Measurements from ENCODE around the gene SNED1. TPM values are rescaled to one million over a fixed set of nuclear protein-coding genes. Genes with fewer than 3 reads are reported as not detected.
A peak's percentile ranks its signal among the peaks of the same experiment; 100 is the strongest.

Gene SNED1
- total and polyA plus RNA-seq, 9 donors, result 16.7 to 69.5 (median 38.9) TPM

- Histone ChIP-seq H3K27ac (no peak overlapping the region), H3K27me3 (no peaks in the 10 kb centered on the region), H3K4me1 (ENCODE audit: insufficient read depth) (peaks cover 22% of the 10 kb centered on the region), H3K4me3 (no peak overlapping the region), H3K36me3 (no peaks in the 10 kb centered on the region), H3K9me3 (peaks cover 0 to 4% of the 10 kb centered on the region in 2 donors)
- no peak for DNase-seq
- 90 to 94% (median 92%) methylated on average over 3 of the region's 3 CpGs for WGBS, 3 donors
- intact Hi-C loops (cut with DNase I), result no loop called here
- TF ChIP-seq POLR2A (IDR thresholded peaks at IDR 0.05), result no peak
- no peak for TF ChIP-seq CTCF (IDR thresholded peaks at IDR 0.05)
Measured at GRCh38 chr2:241006412-241006811, 8.0 kb downstream of the SNED1 start.

- no peak for DNase-seq
- no peaks in the 10 kb centered on the region for H3K27me3 ChIP-seq
- TF ChIP-seq EP300 (IDR thresholded peaks at IDR 0.05) (no peak), CTCF (IDR thresholded peaks at IDR 0.05) (no peak), POLR2A (IDR thresholded peaks at IDR 0.05) (no peak)
- H3K9me3 ChIP-seq, result peaks cover 0 to 4% of the 10 kb centered on the region in 2 donors
- no peak overlapping the region for H3K4me3 ChIP-seq
- peaks cover 22% of the 10 kb centered on the region for H3K4me1 ChIP-seq (ENCODE audit: insufficient read depth)
- WGBS, 3 donors, result 96 to 97% (median 96%) methylated on average over 7 of the region's 7 CpGs
- H3K36me3 ChIP-seq, result no peaks in the 10 kb centered on the region
- no peak overlapping the region for H3K27ac ChIP-seq
- intact Hi-C loops (cut with DNase I), result no loop called here
Measured at GRCh38 chr2:241007111-241007510, 8.7 kb downstream of the SNED1 start.

- 87 to 95% (median 89%) methylated on average over 20 of the region's 20 CpGs for WGBS, 3 donors
- no peaks in the 10 kb centered on the region for H3K27me3 ChIP-seq
- H3K4me1 ChIP-seq (ENCODE audit: insufficient read depth), result peaks cover 19% of the 10 kb centered on the region
- no peak for TF ChIP-seq EP300 (IDR thresholded peaks at IDR 0.05)
- no peak for TF ChIP-seq POLR2A (IDR thresholded peaks at IDR 0.05)
- no peak for TF ChIP-seq CTCF (IDR thresholded peaks at IDR 0.05)
- no peaks in the 10 kb centered on the region for H3K36me3 ChIP-seq
- H3K27ac ChIP-seq, result no peak overlapping the region
- intact Hi-C loops (cut with DNase I), result no loop called here
- peaks cover 0 to 4% of the 10 kb centered on the region in 2 donors for H3K9me3 ChIP-seq
- peak in 3 of 5 donors; percentile 15 to 44 (median 30) for DNase-seq
- no peak overlapping the region for H3K4me3 ChIP-seq
Measured at GRCh38 chr2:241007880-241008710, 9.7 kb downstream of the SNED1 start.

- 96 to 98% (median 97%) methylated on average over 7 of the region's 7 CpGs for WGBS, 3 donors
- peak in 2 of 5 donors; percentile 13 to 44 for DNase-seq
- no peak for TF ChIP-seq POLR2A (IDR thresholded peaks at IDR 0.05)
- no peak for TF ChIP-seq EP300 (IDR thresholded peaks at IDR 0.05)
- Histone ChIP-seq H3K27me3 (no peaks in the 10 kb centered on the region), H3K9me3 (peaks cover 0 to 3% of the 10 kb centered on the region in 2 donors), H3K4me3 (no peak overlapping the region), H3K4me1 (ENCODE audit: insufficient read depth) (peaks cover 19% of the 10 kb centered on the region), H3K27ac (no peak overlapping the region), H3K36me3 (no peaks in the 10 kb centered on the region)
- intact Hi-C loops (cut with DNase I), result no loop called here
Measured at GRCh38 chr2:241008711-241009121, 10.3 kb downstream of the SNED1 start.

- Histone ChIP-seq H3K9me3 (no peaks in the 10 kb centered on the region), H3K4me1 (ENCODE audit: insufficient read depth) (peaks cover 19% of the 10 kb centered on the region), H3K4me3 (no peak overlapping the region), H3K27me3 (no peaks in the 10 kb centered on the region), H3K27ac (peak overlapping the region; percentile 71 to 77), H3K36me3 (no peaks in the 10 kb centered on the region)
- 80 to 91% (median 91%) methylated on average over 2 of the region's 2 CpGs for WGBS, 3 donors
- intact Hi-C loops (cut with DNase I), result no loop called here
- peak in 1 of 5 donors; percentile 38 for DNase-seq
- no peak for TF ChIP-seq EP300 (IDR thresholded peaks at IDR 0.05)
- no peak for TF ChIP-seq CTCF (IDR thresholded peaks at IDR 0.05)
- TF ChIP-seq POLR2A (IDR thresholded peaks at IDR 0.05), result no peak
Measured at GRCh38 chr2:241009191-241009590, 10.8 kb downstream of the SNED1 start.
